H1 (cell line): ENCODE data around the gene AP2B1. TPM values are rescaled to one million over a fixed set of nuclear protein-coding genes. Genes with fewer than 3 reads are reported as not detected.

Experiments used
- CTCF ChIA-PET: fragments of 300-600 bp; sonication (Branson Sonifier 250); formaldehyde crosslinking; loops from one replicate; lab custom pipeline; 2021; ENCODE audit not compliant: partially characterized antibody; lab: Charles Lee
- POLR2A ChIA-PET: fragments of 300-600 bp; sonication (Branson Sonifier 250); formaldehyde crosslinking; loops from one replicate; lab custom pipeline; 2021; ENCODE audit warnings: inconsistent platforms; ENCODE audit not compliant: partially characterized antibody; lab: Charles Lee
- DNase-seq, 2 experiments: peaks; one replicate each; pipeline versions ENCODE4 v3.0.0 to v3.0.0-alpha.2; 2010 to 2022; ENCODE audit warnings: low spot score in 2 of 2, low read depth in 1 of 2, mixed read lengths in 1 of 2
- FAIRE-seq: peaks from 2 replicates; lab custom pipeline; 2011; peaks lifted over from hg19 to GRCh38; lab: Jason Lieb, UNC
- H2AFZ ChIP-seq: 2 replicates; pipeline ENCODE4 v1.8.1; 2012; ENCODE audit warnings: low read length, inconsistent platforms
- H2AK5ac ChIP-seq: 2 replicates; pipeline ENCODE4 v1.6.1; 2013; ENCODE audit warnings: low read depth, low read length
- H2BK120ac ChIP-seq: replicated peaks from 2 replicates; pipeline ENCODE3; 2013; ENCODE audit warnings: low read depth, low read length, inconsistent platforms
- H2BK12ac ChIP-seq: 2 replicates; pipeline ENCODE4 v1.6.1; 2013; ENCODE audit warnings: low read depth, low read length
- H2BK15ac ChIP-seq: 2 replicates; pipeline ENCODE4 v1.6.1; 2013; ENCODE audit warnings: low read length
- H2BK20ac ChIP-seq: 2 replicates; pipeline ENCODE4 v1.6.1; 2013; ENCODE audit warnings: low read length
- H2BK5ac ChIP-seq: 2 replicates; pipeline ENCODE4 v1.6.1; 2013; ENCODE audit warnings: low read depth, low read length
- H3K14ac ChIP-seq: 2 replicates; pipeline ENCODE4 v1.6.1; 2013; ENCODE audit warnings: inconsistent platforms; ENCODE audit not compliant: insufficient read length
- H3K18ac ChIP-seq: 2 replicates; pipeline ENCODE4 v1.6.1; 2013; ENCODE audit warnings: low read length; ENCODE audit errors: extremely low read depth
- H3K23ac ChIP-seq: 2 replicates; pipeline ENCODE4 v1.6.1; 2013; ENCODE audit warnings: inconsistent platforms; ENCODE audit not compliant: insufficient read length
- H3K23me2 ChIP-seq: 2 replicates; pipeline ENCODE4 v1.6.1; 2013; ENCODE audit warnings: low read depth, low read length
- H3K27ac ChIP-seq: 2 replicates; pipeline ENCODE4 v1.6.1; 2011; ENCODE audit warnings: low read depth, low read length, inconsistent platforms
- H3K27me3 ChIP-seq, 4 experiments: replicated peaks in 1 of 4; 1 replicate in 1 of 4; 2 replicates in 3 of 4; pipeline versions ENCODE4 v1.6.1 to v1.8.1; 2011 to 2013; ENCODE audit warnings: low read length in 3 of 4, mild to moderate bottlenecking in 3 of 4, inconsistent platforms in 2 of 4, mixed read lengths in 2 of 4, moderate library complexity in 1 of 4; ENCODE audit not compliant: control insufficient read depth in 3 of 4, insufficient read depth in 3 of 4; ENCODE audit errors: extremely low read depth in 1 of 4
- H3K36me3 ChIP-seq, 4 experiments: 2 replicates each; pipeline versions ENCODE4 v1.6.1 to v1.8.1; 2011 to 2013; ENCODE audit warnings: mild to moderate bottlenecking in 4 of 4, low read length in 3 of 4, moderate library complexity in 2 of 4, control low read depth in 1 of 4, inconsistent platforms in 1 of 4; ENCODE audit not compliant: insufficient read depth in 4 of 4, control insufficient read depth in 2 of 4
- H3K4ac ChIP-seq: replicated peaks from 2 replicates; pipeline ENCODE3; 2013; ENCODE audit warnings: low read length, low read depth, mixed read lengths, inconsistent platforms; ENCODE audit not compliant: insufficient read length
- H3K4me1 ChIP-seq, 4 experiments: replicated peaks in 1 of 4; 1 replicate in 1 of 4; 2 replicates in 3 of 4; pipeline versions ENCODE4 v1.6.1 to v1.8.1; 2011 to 2013; ENCODE audit warnings: low read length in 3 of 4, inconsistent platforms in 2 of 4, mixed read lengths in 1 of 4; ENCODE audit not compliant: insufficient read depth in 4 of 4, control insufficient read depth in 3 of 4
- H3K4me2 ChIP-seq, 2 experiments: 2 replicates each; pipeline versions ENCODE4 v1.6.1 to v1.8.1; 2011 to 2013; ENCODE audit warnings: low read depth in 2 of 2, low read length in 2 of 2, control low read depth in 1 of 2, inconsistent platforms in 1 of 2, mild to moderate bottlenecking in 1 of 2; ENCODE audit not compliant: insufficient read depth in 1 of 2
- H3K4me3 ChIP-seq, 4 experiments: fragments of 200-600, 300-600 bp in 1 of 4; sonication (generic), shearing (Covaris generic), sonication (Bioruptor Twin) in 1 of 4; 2 replicates each; pipeline versions ENCODE4 v1.5.1 to v1.8.1; 2011 to 2016; ENCODE audit warnings: low read length in 4 of 4, low read depth in 3 of 4, control low read depth in 2 of 4, inconsistent platforms in 2 of 4, mild to moderate bottlenecking in 2 of 4, mixed read lengths in 1 of 4, moderate library complexity in 1 of 4; ENCODE audit not compliant: insufficient read depth in 2 of 4; ENCODE audit errors: extremely low read depth in 1 of 4
- H3K56ac ChIP-seq: replicated peaks from 2 replicates; pipeline ENCODE3; 2013; ENCODE audit warnings: low read depth, mild to moderate bottlenecking, mixed read lengths, low read length, inconsistent platforms; ENCODE audit not compliant: insufficient read length
- H3K79me1 ChIP-seq: 2 replicates; pipeline ENCODE4 v1.6.1; 2013; ENCODE audit warnings: low read depth, low read length, control low read depth
- H3K79me2 ChIP-seq, 2 experiments: 2 replicates each; pipeline versions ENCODE4 v1.6.1 to v1.8.1; 2012 to 2013; ENCODE audit warnings: low read length in 2 of 2, mild to moderate bottlenecking in 2 of 2, inconsistent platforms in 1 of 2; ENCODE audit not compliant: insufficient read depth in 2 of 2, control insufficient read depth in 1 of 2
- H3K9ac ChIP-seq, 4 experiments: replicated peaks in 1 of 4; 1 replicate in 1 of 4; 2 replicates in 3 of 4; pipeline versions ENCODE4 v1.6.1 to v1.8.1; 2011 to 2013; ENCODE audit warnings: low read depth in 3 of 4, low read length in 3 of 4, control low read depth in 2 of 4, mild to moderate bottlenecking in 2 of 4, moderate library complexity in 2 of 4, inconsistent platforms in 1 of 4; ENCODE audit errors: extremely low read depth in 1 of 4
- H3K9me3 ChIP-seq, 2 experiments: 2 replicates each; pipeline versions ENCODE4 v1.6.1 to v1.8.1; 2012 to 2013; ENCODE audit warnings: mild to moderate bottlenecking in 2 of 2, moderate library complexity in 2 of 2, control low read depth in 1 of 2, inconsistent platforms in 1 of 2, low read depth in 1 of 2, low read length in 1 of 2, mixed read lengths in 1 of 2; ENCODE audit not compliant: insufficient read depth in 2 of 2
- H4K20me1 ChIP-seq, 2 experiments: replicated peaks in 1 of 2; 2 replicates each; pipeline versions ENCODE3 to v1.8.1; 2011 to 2013; ENCODE audit warnings: inconsistent platforms in 2 of 2, low read length in 2 of 2, mild to moderate bottlenecking in 1 of 2; ENCODE audit not compliant: insufficient read depth in 2 of 2, control insufficient read depth in 1 of 2
- H4K5ac ChIP-seq: 2 replicates; pipeline ENCODE4 v1.6.1; 2013; ENCODE audit warnings: low read length, low read depth, mixed read lengths, inconsistent platforms; ENCODE audit not compliant: insufficient read length
- H4K8ac ChIP-seq: 2 replicates; pipeline ENCODE4 v1.8.0; 2013; ENCODE audit warnings: mild to moderate bottlenecking, moderate library complexity, low read length, inconsistent platforms; ENCODE audit not compliant: insufficient read depth; ENCODE audit errors: extremely low read depth
- H4K91ac ChIP-seq: replicated peaks from 2 replicates; pipeline ENCODE3; 2013; ENCODE audit warnings: low read length, mixed read lengths, inconsistent platforms; ENCODE audit not compliant: insufficient read length
- CBX5 ChIP-seq: fragments of 300-800, 300-1000 bp; sonication (generic); IDR thresholded peaks from 2 replicates; pipeline ENCODE4 v1.7.1; 2016; ENCODE audit warnings: antibody characterized with exemption, low read length, low read depth
- CHD1 ChIP-seq: IDR thresholded peaks from 2 replicates; pipeline ENCODE4 v1.6.1; 2012; ENCODE audit warnings: low read depth, low read length, improper control_type of control experiment
- CHD2 ChIP-seq: IDR thresholded peaks from 2 replicates; pipeline ENCODE4 v1.6.1; 2012; ENCODE audit warnings: low read length, improper control_type of control experiment
- EGR1 ChIP-seq: IDR thresholded peaks from 2 replicates; pipeline ENCODE4 v1.6.1; 2011; ENCODE audit warnings: low read depth, low read length, borderline replicate concordance
- HDAC2 ChIP-seq, 2 experiments: fragments of 300-600 bp in 1 of 2; sonication (generic) in 1 of 2; IDR thresholded peaks; 2 replicates each; pipeline ENCODE4 v1.6.1; 2011 to 2012; ENCODE audit warnings: low read depth in 2 of 2, low read length in 2 of 2, mild to moderate bottlenecking in 2 of 2, moderate library complexity in 2 of 2, borderline replicate concordance in 1 of 2, inconsistent platforms in 1 of 2
- JUND ChIP-seq: IDR thresholded peaks from 2 replicates; pipeline ENCODE4 v1.6.1; 2011; ENCODE audit warnings: mild to moderate bottlenecking, improper control_type of control experiment, low read length
- KDM1A ChIP-seq: fragments of 200-600, 300-600 bp; sonication (generic); IDR thresholded peaks from 2 replicates; pipeline ENCODE4 v1.7.1; 2016; ENCODE audit warnings: mild to moderate bottlenecking, low read length, borderline replicate concordance
- KDM5A ChIP-seq: fragments of 200-600 bp; IDR thresholded peaks from 2 replicates; pipeline ENCODE4 v1.7.1; 2012; ENCODE audit warnings: mild to moderate bottlenecking, low read length, inconsistent platforms, mixed read lengths
- MAX ChIP-seq: IDR thresholded peaks from 2 replicates; pipeline ENCODE4 v1.6.1; 2012; ENCODE audit warnings: inconsistent platforms
- PHF8 ChIP-seq: fragments of 200-600 bp; sonication (generic); conservative IDR thresholded peaks from 2 replicates; pipeline ENCODE4 v1.7.1; 2012; ENCODE audit warnings: low read depth, mild to moderate bottlenecking, inconsistent platforms, low read length, moderate library complexity
- RFX5 ChIP-seq: IDR thresholded peaks from 2 replicates; pipeline ENCODE4 v1.6.1; 2011; ENCODE audit warnings: low read depth, low read length, improper control_type of control experiment, borderline replicate concordance
- SIRT6 ChIP-seq: IDR thresholded peaks from one replicate; pipeline ENCODE4 v1.7.1; 2012; ENCODE audit warnings: low read length, inconsistent platforms
- WGBS, 2 experiments: shearing (Covaris generic) in 1 of 2; methylation state at CpG; one replicate each; pipeline versions ENCODE4 v1.1.6 to v1.1.7; 2013 to 2015; ENCODE audit warnings: low lambda C conversion rate in 2 of 2, mixed read lengths in 2 of 2, inconsistent platforms in 1 of 2, low coverage in 1 of 2, missing lambda C conversion rate in 1 of 2; ENCODE audit not compliant: insufficient replicate concordance in 2 of 2, insufficient coverage in 1 of 2, insufficient read length in 1 of 2; ENCODE audit errors: extremely low coverage in 1 of 2, missing lambda C conversion rate in 1 of 2; 5-methylcytosine and 5-hydroxymethylcytosine counted together
- polyA plus RNA-seq, 7 experiments: library from polyadenylated mRNA; depleted of rRNA in 3 of 7; stranded (reverse) in 5 of 7; unstranded in 2 of 7; fragments of >200 nt in 5 of 7; fragments of 200-250 nt in 2 of 7; gene quantifications; 1 replicate in 5 of 7; 2 replicates in 1 of 7; 4 replicates in 1 of 7; pipeline versions ENCODE4 v1.2.1 to v1.2.3, GENCODE V29; 2011 to 2013; ENCODE audit warnings: missing spikeins in 2 of 7, mixed read lengths in 2 of 7
- total RNA-seq: library from RNA; stranded (reverse); fragmentation: NEBNext Ultra II Directional; extraction: Animal tissue kit (Norgen Biotek cat#: 25700); gene quantifications from 2 replicates; pipeline ENCODE4 v1.2.1, GENCODE V29; 2021

AP2B1 gene
- total and polyA plus RNA-seq, 2 of the 8 experiments (the other 6 are each of a cell fraction or from before 2014, with no cell fraction given), result 95.5 to 199 TPM

- Histone ChIP-seq H3K23ac (no peak overlapping the region), H2BK12ac (no peak overlapping the region), H3K23me2 (no peaks in the 10 kb centered on the region), H4K91ac (no peak overlapping the region), H3K79me2 (no peaks in the 10 kb centered on the region), H4K20me1 (peaks cover 0 to 3% of the 10 kb centered on the region in 2 experiments), H3K18ac (no peak overlapping the region), H3K4me2 (no peak overlapping the region), H3K27ac (no peak overlapping the region), H3K14ac (no peak overlapping the region), H2AFZ (no peak overlapping the region), H3K56ac (no peak overlapping the region), H3K27me3 (no peaks in the 10 kb centered on the region), H2BK20ac (no peak overlapping the region), H3K4me1 (no peaks in the 10 kb centered on the region), H3K4me3 (no peak overlapping the region), H4K8ac (no peak overlapping the region), H3K9ac (no peak overlapping the region), H2BK120ac (no peak overlapping the region), H4K5ac (no peak overlapping the region), H2BK5ac (no peak overlapping the region), H2AK5ac (no peak overlapping the region), H2BK15ac (no peak overlapping the region), H3K4ac (no peak overlapping the region), H3K36me3 (peaks cover 0 to 4% (median 1%) of the 10 kb centered on the region in 4 experiments; a peak in 2 of 8 replicates), H3K79me1 (no peaks in the 10 kb centered on the region), H3K9me3 (no peaks in the 10 kb centered on the region)
- CTCF ChIA-PET, result interaction anchor here (1.3 kb wide), 1 partner anchor 130 kb away, joined by 6 read pairs; no protein-coding TSS in a partner anchor
- POLR2A ChIA-PET, result no interaction called here
- no peak for TF ChIP-seq JUND
- no peak for TF ChIP-seq MAX
- TF ChIP-seq EGR1, result no peak
- TF ChIP-seq RFX5, result no peak
- TF ChIP-seq CHD2, result no peak
- no peak for TF ChIP-seq KDM1A
- TF ChIP-seq KDM5A, result no peak
- TF ChIP-seq CHD1, result no peak
- no peak for TF ChIP-seq CBX5
- no peak for TF ChIP-seq PHF8
- no peak for TF ChIP-seq HDAC2 (IDR thresholded peaks at IDR 0.05; ENCODE audit: borderline replicate concordance in 1 of 2, low read depth in 2 of 2, low read length in 2 of 2)
- TF ChIP-seq SIRT6, result no peak
- FAIRE-seq, result no peak
- 83% methylated on average over 2 of the region's 2 CpGs; no CpG with 5 or more reads in 1 of the 2 experiments for WGBS, 2 experiments
- no peak for DNase-seq
Observed at GRCh38 chr17:35617505-35617904, 30.4 kb downstream of the AP2B1 start.
